Type B pancreatic cell (in vitro differentiated cells): ENCODE measurements around the gene PSMA1. TPM values are rescaled to one million over a fixed set of nuclear protein-coding genes. Genes with fewer than 3 reads are reported as not detected.
"Not testable (repeated sequence)": the region's sequence is repeated elsewhere in the genome, so short reads cannot be mapped to it uniquely, and the experiment has no call there.

ENCODE experiments used
- DNase-seq: peaks from one replicate; pipeline ENCODE4 v3.0.0; 2021; ENCODE audit warnings: mixed read lengths; ENCODE audit not compliant: unreplicated experiment; ENCODE audit errors: extremely low spot score
- H3K27ac Mint-ChIP-seq: 2 replicates; pipeline ENCODE4 v1.8.0; 2021; ENCODE audit warnings: mild to moderate bottlenecking, mixed read lengths
- H3K27me3 Mint-ChIP-seq: 2 replicates; pipeline ENCODE4 v1.8.0; 2021; ENCODE audit warnings: mixed read lengths
- H3K36me3 Mint-ChIP-seq: 2 replicates; pipeline ENCODE4 v1.8.0; 2021; ENCODE audit warnings: mixed read lengths
- H3K4me1 Mint-ChIP-seq: one replicate; pipeline ENCODE4 v1.8.0; 2021; ENCODE audit warnings: mixed read lengths; ENCODE audit not compliant: unreplicated experiment
- H3K4me3 Mint-ChIP-seq: 2 replicates; pipeline ENCODE4 v1.8.0; 2021; ENCODE audit warnings: mild to moderate bottlenecking, mixed read lengths
- H3K9me3 Mint-ChIP-seq: 2 replicates; pipeline ENCODE4 v1.8.0; 2021; ENCODE audit warnings: mixed read lengths
- CTCF ChIP-seq: fragments of 200-600 bp; sonication (generic); conservative IDR thresholded peaks from 2 replicates; pipeline ENCODE4 v1.5.0; 2021; ENCODE audit warnings: antibody characterized with exemption, mild to moderate bottlenecking
- total RNA-seq: library from RNA; stranded (reverse); gene quantifications from 2 replicates; pipeline ENCODE4 v1.2.1, GENCODE V29; 2021; ENCODE audit warnings: low replicate concordance

The PSMA1 gene
- total RNA-seq, 1 donor from 2014 or later, result 150 TPM

- Mint-ChIP-seq H3K36me3 (no peaks in the 10 kb centered on the region), H3K4me1 (peaks cover 4% of the 10 kb centered on the region), H3K27ac (peak overlapping the region; percentile 54), H3K27me3 (no peaks in the 10 kb centered on the region), H3K9me3 (no peaks in the 10 kb centered on the region), H3K4me3 (no peak overlapping the region)
- no peak for TF ChIP-seq CTCF
- no peak for DNase-seq
Observed at GRCh38 chr11:14539982-14540421, 19.8 kb upstream of the PSMA1 start.

GRCh38 chr11:14538926-14539554, 18.9 kb upstream of the PSMA1 start:
- no peaks in the 10 kb centered on the region for H3K36me3 Mint-ChIP-seq
- no peak overlapping the region for H3K27ac Mint-ChIP-seq
- TF ChIP-seq CTCF, result no peak
- H3K4me1 Mint-ChIP-seq, result peaks cover 4% of the 10 kb centered on the region
- H3K27me3 Mint-ChIP-seq, result no peaks in the 10 kb centered on the region
- DNase-seq, result no peak
- H3K9me3 Mint-ChIP-seq, result no peaks in the 10 kb centered on the region
- no peak overlapping the region for H3K4me3 Mint-ChIP-seq

- Mint-ChIP-seq H3K4me1 (peaks cover 4% of the 10 kb centered on the region), H3K9me3 (no peaks in the 10 kb centered on the region), H3K4me3 (no peak overlapping the region), H3K36me3 (no peaks in the 10 kb centered on the region), H3K27me3 (no peaks in the 10 kb centered on the region), H3K27ac (no peak overlapping the region)
- DNase-seq, result no peak
- TF ChIP-seq CTCF, result no peak
Observed at GRCh38 chr11:14538271-14538925, 18.2 kb upstream of the PSMA1 start.

GRCh38 chr11:14537134-14537599, 17.0 kb upstream of the PSMA1 start:
- H3K4me1 Mint-ChIP-seq, result peaks cover 4% of the 10 kb centered on the region
- H3K4me3 Mint-ChIP-seq, result peak overlapping the region; percentile 60
- no peaks in the 10 kb centered on the region for H3K36me3 Mint-ChIP-seq
- H3K9me3 Mint-ChIP-seq, result no peaks in the 10 kb centered on the region
- H3K27ac Mint-ChIP-seq, result no peak overlapping the region
- TF ChIP-seq CTCF, result peak; percentile 85
- no peaks in the 10 kb centered on the region for H3K27me3 Mint-ChIP-seq
- DNase-seq, result no peak

- DNase-seq, H3K4me3 Mint-ChIP-seq, H3K4me1 Mint-ChIP-seq, H3K27ac Mint-ChIP-seq, H3K9me3 Mint-ChIP-seq, H3K27me3 Mint-ChIP-seq, H3K36me3 Mint-ChIP-seq: not testable (repeated sequence)
Observed at GRCh38 chr11:14535166-14535565, 15.0 kb upstream of the PSMA1 start.

- no peaks in the 10 kb centered on the region for H3K27me3 Mint-ChIP-seq
- no peak overlapping the region for H3K4me3 Mint-ChIP-seq
- H3K9me3 Mint-ChIP-seq, result no peaks in the 10 kb centered on the region
- DNase-seq, result no peak
- no peaks in the 10 kb centered on the region for H3K36me3 Mint-ChIP-seq
- H3K4me1 Mint-ChIP-seq, result no peaks in the 10 kb centered on the region
- no peak overlapping the region for H3K27ac Mint-ChIP-seq
- no peak for TF ChIP-seq CTCF
Observed at GRCh38 chr11:14529951-14530350, 9.8 kb upstream of the PSMA1 start.
